Endometrium (tissue), 2 donors: Measurements from ENCODE around the gene DDAH1.
A peak's percentile ranks its signal among the peaks of the same experiment; 100 is the strongest.

Source experiments
- FAIRE-seq: peaks from 2 replicates; lab custom pipeline; 2012; peaks lifted over from hg19 to GRCh38; lab: Jason Lieb, UNC
- donor health status: control.
- donor health status: control.

Gene DDAH1

GRCh38 chr1:85440612-85441011 lies 24.3 kb downstream of the DDAH1 start:
- no peak for FAIRE-seq

GRCh38 chr1:85438353-85438752 lies 26.6 kb downstream of the DDAH1 start:
- no peak for FAIRE-seq

- FAIRE-seq = no peak
These were observed 27.8 kb downstream of the DDAH1 start for GRCh38 chr1:85437139-85437538.

GRCh38 chr1:85433096-85433495 lies 31.9 kb downstream of the DDAH1 start:
- no peak for FAIRE-seq

GRCh38 chr1:85428471-85429089 lies 36.4 kb downstream of the DDAH1 start:
- no peak for FAIRE-seq

- FAIRE-seq = no peak
These were observed 37.1 kb downstream of the DDAH1 start for GRCh38 chr1:85427849-85428248.

GRCh38 chr1:85427331-85427730 lies 37.6 kb downstream of the DDAH1 start:
- peak; percentile 74 for FAIRE-seq

- FAIRE-seq = no peak
These were observed 43.8 kb downstream of the DDAH1 start for GRCh38 chr1:85421179-85421578.

- FAIRE-seq = no peak
These were observed 44.8 kb downstream of the DDAH1 start for GRCh38 chr1:85420199-85420598.

- FAIRE-seq = no peak
These were observed 47.1 kb downstream of the DDAH1 start for GRCh38 chr1:85417876-85418275.

GRCh38 chr1:85417017-85417416 lies 47.9 kb downstream of the DDAH1 start:
- no peak for FAIRE-seq

GRCh38 chr1:85413169-85413568 lies 51.8 kb downstream of the DDAH1 start:
- FAIRE-seq = peak; percentile 4

GRCh38 chr1:85411567-85412305 lies 53.2 kb downstream of the DDAH1 start:
- no peak for FAIRE-seq

GRCh38 chr1:85409516-85409915 lies 55.4 kb downstream of the DDAH1 start:
- no peak for FAIRE-seq

- FAIRE-seq = no peak
These were observed 57.1 kb downstream of the DDAH1 start for GRCh38 chr1:85407746-85408377.

GRCh38 chr1:85406887-85407533 lies 57.9 kb downstream of the DDAH1 start:
- peak; percentile 95 for FAIRE-seq

GRCh38 chr1:85406081-85406480 lies 58.9 kb downstream of the DDAH1 start:
- FAIRE-seq = no peak

- FAIRE-seq = no peak
These were observed 60.6 kb downstream of the DDAH1 start for GRCh38 chr1:85404408-85404807.

- no peak for FAIRE-seq
These were observed 66.4 kb downstream of the DDAH1 start for GRCh38 chr1:85398391-85399064.

GRCh38 chr1:85397490-85398032 lies 67.4 kb downstream of the DDAH1 start:
- peak; percentile 84 for FAIRE-seq

GRCh38 chr1:85396194-85396593 lies 68.8 kb downstream of the DDAH1 start:
- no peak for FAIRE-seq

GRCh38 chr1:85394130-85394529 lies 70.8 kb downstream of the DDAH1 start:
- FAIRE-seq = no peak
